SK-N-SH treated with all-trans-retinoic acid at 6 μM for 48 hours (cell line): ENCODE data around the gene GNMT.

Experiments
- ATAC-seq: fragments of 200-7000 bp; cut with Tn5 transposase; 3 replicates; pipeline ENCODE4 v1.9.1; 2020; ENCODE audit warnings: mild to moderate bottlenecking, moderate library complexity
- ARNTL ChIP-seq: fragments of 450-650 bp; formaldehyde crosslinking; IDR thresholded peaks from 2 replicates; pipeline ENCODE4 v1.5.0; 2020; ENCODE audit warnings: low read depth, mild to moderate bottlenecking, moderate library complexity, borderline replicate concordance
- BACH2 ChIP-seq: fragments of 250-450 bp; sonication (Bioruptor Pico); IDR thresholded peaks from 2 replicates; pipeline ENCODE4 v1.9.0; 2021; ENCODE audit warnings: mild to moderate bottlenecking, borderline replicate concordance
- CREB5 ChIP-seq: fragments of 250-450 bp; sonication (Bioruptor Pico); IDR thresholded peaks from 2 replicates; pipeline ENCODE4 v1.5.1; 2020; ENCODE audit warnings: low read depth, mild to moderate bottlenecking, moderate library complexity
- CSDC2 ChIP-seq: fragments of 250-450 bp; sonication (Bioruptor Pico); IDR thresholded peaks from 2 replicates; pipeline ENCODE4 v1.5.0; 2020; ENCODE audit warnings: mild to moderate bottlenecking, moderate library complexity
- CSRNP3 ChIP-seq: fragments of 250-450 bp; sonication (Bioruptor Pico); IDR thresholded peaks from 2 replicates; pipeline ENCODE4 v1.5.1; 2021; ENCODE audit warnings: mild to moderate bottlenecking, moderate library complexity
- ESRRG ChIP-seq: fragments of 250-450 bp; sonication (Bioruptor Pico); IDR thresholded peaks from 2 replicates; pipeline ENCODE4 v1.6.1; 2021; ENCODE audit warnings: mild to moderate bottlenecking
- GLIS3 ChIP-seq: fragments of 250-450 bp; sonication (Bioruptor Pico); IDR thresholded peaks from 2 replicates; pipeline ENCODE4 v1.5.0; 2020; ENCODE audit warnings: mild to moderate bottlenecking, moderate library complexity
- ISL1 ChIP-seq: fragments of 250-450 bp; sonication (Bioruptor Pico); IDR thresholded peaks from 2 replicates; pipeline ENCODE4 v2.1.2; 2022; ENCODE audit warnings: mild to moderate bottlenecking, moderate library complexity
- OSR1 ChIP-seq: fragments of 250-450 bp; sonication (Bioruptor Pico); IDR thresholded peaks from 2 replicates; pipeline ENCODE4 v1.8.0; 2022; ENCODE audit warnings: moderate library complexity, mild to moderate bottlenecking, inconsistent platforms
- POU6F1 ChIP-seq: fragments of 250-450 bp; sonication (Bioruptor Pico); IDR thresholded peaks from 2 replicates; pipeline ENCODE4 v1.8.0; 2021; ENCODE audit warnings: low read depth, mild to moderate bottlenecking, moderate library complexity, borderline replicate concordance
- PPARA ChIP-seq: fragments of 250-450 bp; sonication (Bioruptor Pico); IDR thresholded peaks from 2 replicates; pipeline ENCODE4 v1.5.0; 2020; ENCODE audit warnings: mild to moderate bottlenecking, borderline replicate concordance
- RARB ChIP-seq: fragments of 250-450 bp; sonication (Bioruptor Pico); IDR thresholded peaks from 2 replicates; pipeline ENCODE4 v1.8.0; 2021; ENCODE audit warnings: mild to moderate bottlenecking, moderate library complexity
- SNAI2 ChIP-seq: fragments of 250-450 bp; sonication (Bioruptor Pico); IDR thresholded peaks from 2 replicates; pipeline ENCODE4 v1.5.0; 2020; ENCODE audit warnings: mild to moderate bottlenecking, moderate library complexity
- TCF4 ChIP-seq: fragments of 250-450 bp; sonication (Bioruptor Pico); IDR thresholded peaks from 2 replicates; pipeline ENCODE4 v1.8.0; 2021; ENCODE audit warnings: mild to moderate bottlenecking, moderate library complexity, borderline replicate concordance
- TOX ChIP-seq: fragments of 250-450 bp; sonication (Bioruptor Pico); IDR thresholded peaks from 2 replicates; pipeline ENCODE4 v1.8.0; 2021; ENCODE audit warnings: mild to moderate bottlenecking, moderate library complexity, borderline replicate concordance
- ZC3H10 ChIP-seq: fragments of 250-450 bp; sonication (Bioruptor Pico); IDR thresholded peaks from 2 replicates; pipeline ENCODE4 v1.5.1; 2021; ENCODE audit warnings: mild to moderate bottlenecking, moderate library complexity
- ZFP30 ChIP-seq: fragments of 450-650 bp; formaldehyde crosslinking; IDR thresholded peaks from 2 replicates; pipeline ENCODE4 v1.5.0; 2022; ENCODE audit warnings: mild to moderate bottlenecking, moderate library complexity
- ZNF565 ChIP-seq: fragments of 450-650 bp; formaldehyde crosslinking; conservative IDR thresholded peaks from 2 replicates; pipeline ENCODE4 v1.5.0; 2020; ENCODE audit warnings: low read depth, mild to moderate bottlenecking, moderate library complexity
- ZNF70 ChIP-seq: fragments of 450-650 bp; formaldehyde crosslinking; IDR thresholded peaks from 2 replicates; pipeline ENCODE4 v1.5.0; 2020; ENCODE audit warnings: mild to moderate bottlenecking, moderate library complexity
- ZNF8 ChIP-seq: fragments of 450-650 bp; formaldehyde crosslinking; IDR thresholded peaks from 2 replicates; pipeline ENCODE4 v1.5.0; 2020; ENCODE audit warnings: mild to moderate bottlenecking, moderate library complexity
- TF ChIP-seq, protein P1 (sequence below): fragments of 250-450 bp; sonication (Bioruptor Pico); IDR thresholded peaks from 2 replicates; pipeline ENCODE4 v1.5.0; 2020; ENCODE audit warnings: mild to moderate bottlenecking, moderate library complexity

Gene GNMT

DNA sequence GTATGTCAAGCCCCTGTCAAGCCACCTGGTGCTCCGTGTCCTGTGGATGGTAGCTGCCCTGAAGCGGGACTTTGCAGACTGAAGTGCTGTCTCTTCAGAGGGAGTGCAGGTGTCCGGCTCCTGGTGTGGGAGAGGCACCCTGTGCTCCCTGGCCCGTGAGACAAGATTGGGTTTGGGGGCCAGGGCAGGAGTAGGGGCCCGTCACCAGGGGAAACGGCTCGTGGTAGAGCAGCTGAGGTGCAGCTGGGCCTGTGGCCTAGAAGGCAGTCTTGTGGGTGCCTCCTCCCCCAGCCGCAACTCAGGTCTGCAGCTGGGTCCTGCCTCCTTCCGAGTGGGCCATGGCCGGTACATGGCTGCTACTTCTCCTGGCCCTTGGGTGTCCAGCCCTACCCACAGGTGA, 44.8 kb upstream of the GNMT start, which contains the start of gene PTCRA (continued):
- no peak for TF ChIP-seq ZC3H10 (CRISPR knock-in tag)
- no peak for TF ChIP-seq ISL1
- TF ChIP-seq CREB5 (CRISPR knock-in tag) = no peak
- TF ChIP-seq, all 23 proteins: peak for 0

DNA sequence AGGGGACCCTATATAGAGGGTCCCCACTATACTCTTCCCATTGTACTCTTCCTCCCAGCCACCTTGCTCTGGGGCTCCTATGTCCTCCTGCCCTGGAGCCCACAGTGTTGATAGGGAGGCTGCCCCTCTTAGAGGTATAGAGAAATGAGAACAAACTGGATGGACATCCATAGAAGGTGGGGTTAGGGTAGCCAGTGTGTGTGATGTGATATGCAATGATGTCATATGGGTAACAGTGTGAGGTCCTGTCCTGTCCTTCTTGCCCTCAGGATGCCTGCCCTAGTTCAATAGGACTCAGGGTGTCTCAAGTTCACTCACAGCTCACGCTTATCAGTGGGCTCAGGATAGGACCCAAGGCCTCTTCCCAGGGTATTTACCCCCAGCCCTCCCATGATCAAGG, 44.3 kb upstream of the GNMT start:
- TF ChIP-seq BACH2 (CRISPR knock-in tag) (no peak), ISL1 (no peak), ZNF70 (CRISPR knock-in tag) (no peak), TCF4 (CRISPR knock-in tag) (no peak), CSDC2 (CRISPR knock-in tag) (no peak), OSR1 (CRISPR knock-in tag) (no peak), SNAI2 (no peak)

GRCh38 chr6:42921801-42922200, 38.8 kb upstream of the GNMT start:
- no peak for ATAC-seq
- TF ChIP-seq BACH2 (CRISPR knock-in tag) (no peak), RARB (CRISPR knock-in tag) (no peak)

More for the DNA sequence above, 44.3 kb upstream of the GNMT start:
- no peak for ATAC-seq

DNA sequence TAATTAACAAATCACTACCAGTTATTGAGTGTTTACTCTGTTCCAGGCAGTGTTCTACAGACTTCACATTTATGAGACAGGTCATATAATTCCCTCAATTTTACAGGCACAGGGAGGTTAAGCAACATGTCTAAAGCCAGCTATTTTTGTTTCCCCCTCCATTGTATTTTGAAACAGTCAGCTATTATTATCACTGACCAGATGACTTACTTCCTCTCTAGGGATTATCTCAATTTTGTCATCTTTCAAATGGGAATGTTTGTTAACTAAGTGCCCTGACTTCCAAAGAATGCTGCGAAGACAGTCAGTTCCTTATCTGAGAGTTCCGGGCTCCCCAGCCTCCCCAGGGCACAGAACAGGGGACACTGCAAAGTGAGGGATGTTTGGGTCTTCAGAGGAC, 36.9 kb upstream of the GNMT start:
- no peak for ATAC-seq
- TF ChIP-seq POU6F1 (CRISPR knock-in tag) (no peak), BACH2 (CRISPR knock-in tag) (no peak), TOX (no peak), CSRNP3 (CRISPR knock-in tag) (no peak), CREB5 (CRISPR knock-in tag) (no peak), PPARA (CRISPR knock-in tag) (no peak), ARNTL (CRISPR knock-in tag) (no peak), TCF4 (CRISPR knock-in tag) (no peak), GLIS3 (CRISPR knock-in tag) (no peak), OSR1 (CRISPR knock-in tag) (no peak), ZFP30 (CRISPR knock-in tag) (no peak), ZNF565 (CRISPR knock-in tag) (no peak), SNAI2 (no peak), CSDC2 (CRISPR knock-in tag) (no peak), ZNF8 (CRISPR knock-in tag) (no peak), ZC3H10 (CRISPR knock-in tag) (no peak), ISL1 (no peak), ESRRG (no peak)
- TF ChIP-seq, all 23 proteins: peak for 0

DNA sequence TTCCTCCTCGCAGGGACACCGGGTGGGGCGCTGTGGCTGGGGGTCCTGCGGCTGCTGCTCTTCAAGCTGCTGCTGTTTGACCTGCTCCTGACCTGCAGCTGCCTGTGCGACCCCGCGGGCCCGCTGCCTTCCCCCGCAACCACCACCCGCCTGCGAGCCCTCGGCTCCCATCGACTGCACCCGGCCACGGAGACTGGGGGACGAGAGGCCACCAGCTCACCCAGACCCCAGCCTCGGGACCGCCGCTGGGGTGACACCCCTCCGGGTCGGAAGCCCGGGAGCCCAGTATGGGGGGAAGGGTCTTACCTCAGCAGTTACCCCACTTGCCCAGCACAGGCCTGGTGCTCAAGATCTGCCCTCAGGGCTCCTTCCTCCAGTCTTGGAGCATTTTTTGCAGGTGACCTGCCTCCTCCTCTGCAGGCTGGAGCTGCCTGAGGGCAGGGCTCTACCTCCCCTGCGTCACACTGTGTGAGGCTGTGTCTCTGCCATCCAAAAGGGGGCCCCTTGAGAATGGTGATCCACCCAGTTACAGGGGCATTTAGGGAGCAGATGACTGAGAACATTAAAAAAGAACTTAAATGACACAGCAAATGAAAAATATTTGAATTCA, 35.2 kb upstream of the GNMT start:
- ATAC-seq = no peak
- no peak for TF ChIP-seq TCF4 (CRISPR knock-in tag)
- TF ChIP-seq POU6F1 (CRISPR knock-in tag) = no peak
- TF ChIP-seq PPARA (CRISPR knock-in tag) = no peak
- TF ChIP-seq OSR1 (CRISPR knock-in tag) = no peak
- TF ChIP-seq ZFP30 (CRISPR knock-in tag) = no peak
- TF ChIP-seq CREB5 (CRISPR knock-in tag) = no peak
- TF ChIP-seq, protein P1, sequence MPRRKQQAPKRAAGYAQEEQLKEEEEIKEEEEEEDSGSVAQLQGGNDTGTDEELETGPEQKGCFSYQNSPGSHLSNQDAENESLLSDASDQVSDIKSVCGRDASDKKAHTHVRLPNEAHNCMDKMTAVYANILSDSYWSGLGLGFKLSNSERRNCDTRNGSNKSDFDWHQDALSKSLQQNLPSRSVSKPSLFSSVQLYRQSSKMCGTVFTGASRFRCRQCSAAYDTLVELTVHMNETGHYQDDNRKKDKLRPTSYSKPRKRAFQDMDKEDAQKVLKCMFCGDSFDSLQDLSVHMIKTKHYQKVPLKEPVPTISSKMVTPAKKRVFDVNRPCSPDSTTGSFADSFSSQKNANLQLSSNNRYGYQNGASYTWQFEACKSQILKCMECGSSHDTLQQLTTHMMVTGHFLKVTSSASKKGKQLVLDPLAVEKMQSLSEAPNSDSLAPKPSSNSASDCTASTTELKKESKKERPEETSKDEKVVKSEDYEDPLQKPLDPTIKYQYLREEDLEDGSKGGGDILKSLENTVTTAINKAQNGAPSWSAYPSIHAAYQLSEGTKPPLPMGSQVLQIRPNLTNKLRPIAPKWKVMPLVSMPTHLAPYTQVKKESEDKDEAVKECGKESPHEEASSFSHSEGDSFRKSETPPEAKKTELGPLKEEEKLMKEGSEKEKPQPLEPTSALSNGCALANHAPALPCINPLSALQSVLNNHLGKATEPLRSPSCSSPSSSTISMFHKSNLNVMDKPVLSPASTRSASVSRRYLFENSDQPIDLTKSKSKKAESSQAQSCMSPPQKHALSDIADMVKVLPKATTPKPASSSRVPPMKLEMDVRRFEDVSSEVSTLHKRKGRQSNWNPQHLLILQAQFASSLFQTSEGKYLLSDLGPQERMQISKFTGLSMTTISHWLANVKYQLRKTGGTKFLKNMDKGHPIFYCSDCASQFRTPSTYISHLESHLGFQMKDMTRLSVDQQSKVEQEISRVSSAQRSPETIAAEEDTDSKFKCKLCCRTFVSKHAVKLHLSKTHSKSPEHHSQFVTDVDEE (CRISPR knock-in tag) = no peak
- no peak for TF ChIP-seq ZNF565 (CRISPR knock-in tag)
- TF ChIP-seq ZNF8 (CRISPR knock-in tag) = no peak
- no peak for TF ChIP-seq SNAI2
